Smooth muscle cell (in vitro differentiated cells): Measurements from ENCODE around the gene GAST. TPM values are rescaled to one million over a fixed set of nuclear protein-coding genes. Genes with fewer than 3 reads are reported as not detected.
"Not testable (repeated sequence)": the region's sequence is repeated elsewhere in the genome, so short reads cannot be mapped to it uniquely, and the experiment has no call there.

Source experiments
- DNase-seq: peaks from one replicate; lab custom pipeline; 2025; ENCODE audit not compliant: unreplicated experiment; lab: John Stamatoyannopoulos, UW
- H2AFZ ChIP-seq: fragments of 200-600 bp; sonication (generic); 2 replicates; pipeline ENCODE4 v1.6.0; 2016; ENCODE audit warnings: antibody characterized with exemption, low read depth, mild to moderate bottlenecking
- H3F3A ChIP-seq: fragments of 200-600 bp; sonication (generic); 2 replicates; pipeline ENCODE4 v1.6.0; 2017; ENCODE audit warnings: antibody characterized with exemption, low read depth
- H3K27ac ChIP-seq: fragments of 200-600 bp; sonication (generic); 2 replicates; pipeline ENCODE4 v1.5.1; 2016; ENCODE audit warnings: low read depth, mild to moderate bottlenecking
- H3K27me3 ChIP-seq: fragments of 200-600 bp; sonication (generic); 2 replicates; pipeline ENCODE4 v1.6.1; 2016; ENCODE audit warnings: low read depth, mild to moderate bottlenecking
- H3K36me3 ChIP-seq: fragments of 200-600 bp; sonication (generic); 2 replicates; pipeline ENCODE4 v1.5.1; 2016; ENCODE audit warnings: low read depth
- H3K4me1 ChIP-seq: fragments of 200-600 bp; sonication (generic); 2 replicates; pipeline ENCODE4 v1.5.1; 2016; ENCODE audit warnings: low read depth
- H3K4me2 ChIP-seq: fragments of 200-600 bp; sonication (generic); 2 replicates; pipeline ENCODE4 v1.6.0; 2016; ENCODE audit warnings: mild to moderate bottlenecking
- H3K4me3 ChIP-seq: fragments of 200-600 bp; sonication (generic); 2 replicates; pipeline ENCODE4 v1.5.1; 2016; ENCODE audit warnings: mild to moderate bottlenecking
- H3K79me2 ChIP-seq: fragments of 200-600 bp; sonication (generic); 2 replicates; pipeline ENCODE4 v1.6.0; 2016; ENCODE audit warnings: low read depth, mild to moderate bottlenecking
- H3K9ac ChIP-seq: fragments of 200-600 bp; sonication (generic); 2 replicates; pipeline ENCODE4 v1.6.0; 2016; ENCODE audit warnings: low read depth
- H3K9me3 ChIP-seq: fragments of 200-600 bp; sonication (generic); replicated peaks from 2 replicates; pipeline ENCODE4 v1.5.1; 2016; ENCODE audit warnings: low read depth
- H4K20me1 ChIP-seq: fragments of 200-600 bp; sonication (generic); 2 replicates; pipeline ENCODE4 v1.6.0; 2016; ENCODE audit warnings: low read depth
- CTCF ChIP-seq: fragments of 200-600 bp; sonication (generic); IDR thresholded peaks from 2 replicates; pipeline ENCODE4 v1.5.1; 2017; ENCODE audit warnings: borderline replicate concordance, mild to moderate bottlenecking, antibody characterized with exemption; ENCODE audit not compliant: insufficient read depth, poor library complexity, severe bottlenecking
- WGBS: methylation state at CpG from one replicate; pipeline ENCODE4 v1.1.7; 2016; ENCODE audit warnings: low lambda C conversion rate; 5-methylcytosine and 5-hydroxymethylcytosine counted together
- polyA plus RNA-seq: library from polyadenylated mRNA; unstranded; fragments of >200 nt; fragmentation: Nextera tagmentation; extraction: Ambion mirVana; gene quantifications from 2 replicates; pipeline ENCODE4 v1.2.1, GENCODE V29; 2016
- total RNA-seq: library from RNA; depleted of rRNA; stranded (reverse); fragments of >200 nt; gene quantifications from 2 replicates; pipeline ENCODE4 v1.2.3, GENCODE V29; 2014

The GAST gene
- total and polyA plus RNA-seq, 2 experiments from 2014 or later, result 1.2 TPM; not detected in 1

- H3K27me3 ChIP-seq, result no peaks in the 10 kb centered on the region
- no peak overlapping the region for H3K4me3 ChIP-seq
- no peaks in the 10 kb centered on the region for H3K36me3 ChIP-seq
- no peak overlapping the region for H3K4me2 ChIP-seq
- H3K79me2 ChIP-seq, result no peaks in the 10 kb centered on the region
- H3K9ac ChIP-seq, result no peak overlapping the region
- no peaks in the 10 kb centered on the region for H3K4me1 ChIP-seq
- no peak for DNase-seq
- H2AFZ ChIP-seq, result no peak overlapping the region
- TF ChIP-seq CTCF, result no peak
- no peaks in the 10 kb centered on the region for H3K9me3 ChIP-seq
- peaks cover 21% of the 10 kb centered on the region for H3F3A ChIP-seq
- WGBS, result 54% methylated on average over 6 of the region's 6 CpGs
- no peak overlapping the region for H3K27ac ChIP-seq
- peaks cover 20% of the 10 kb centered on the region for H4K20me1 ChIP-seq
Observed at GRCh38 chr17:41697122-41697962, 14.8 kb upstream of the GAST start.

- H3K4me1 ChIP-seq, result peaks cover 11% of the 10 kb centered on the region
- not testable (repeated sequence) for H4K20me1 ChIP-seq, DNase-seq, H3K4me3 ChIP-seq, H3K27ac ChIP-seq, H3K36me3 ChIP-seq, H2AFZ ChIP-seq, H3F3A ChIP-seq, H3K9ac ChIP-seq, H3K27me3 ChIP-seq, H3K9me3 ChIP-seq, H3K79me2 ChIP-seq, H3K4me2 ChIP-seq
- 86% methylated on average over 3 of the region's 3 CpGs for WGBS
Observed at GRCh38 chr17:41700843-41701242, 11.3 kb upstream of the GAST start.

GRCh38 chr17:41702712-41703111 lies 9.4 kb upstream of the GAST start:
- Histone ChIP-seq H3K4me1 (peaks cover 11% of the 10 kb centered on the region), H3K9ac (no peak overlapping the region)

More at GRCh38 chr17:41702712-41703111, 9.4 kb upstream of the GAST start:
- no peak for TF ChIP-seq CTCF
- DNase-seq, result no peak
- Histone ChIP-seq H4K20me1 (no peaks in the 10 kb centered on the region), H3K9me3 (no peaks in the 10 kb centered on the region), H3K4me2 (no peak overlapping the region), H3K36me3 (no peaks in the 10 kb centered on the region), H3K27ac (no peak overlapping the region), H2AFZ (no peak overlapping the region), H3K4me3 (no peak overlapping the region), H3K79me2 (no peaks in the 10 kb centered on the region), H3F3A (peaks cover 3% of the 10 kb centered on the region), H3K27me3 (no peaks in the 10 kb centered on the region)
- WGBS, result 95% methylated on average over 8 of the region's 8 CpGs
